Mesenchymal stem cell (in vitro differentiated cells and primary cell): Measurements from ENCODE around the gene VEGFA.

ENCODE experiments used
- DNase-seq: peaks from one replicate; pipeline ENCODE4 v3.0.0-alpha.2; 2013
- H2AFZ ChIP-seq: one replicate; pipeline ENCODE4 v1.6.1; 2013; ENCODE audit warnings: low read depth, mild to moderate bottlenecking, control low read depth, inconsistent platforms, low read length, moderate library complexity
- H2AK5ac ChIP-seq: 2 replicates; pipeline ENCODE4 v1.6.1; 2013; ENCODE audit warnings: low read length, moderate library complexity, mild to moderate bottlenecking, inconsistent platforms; ENCODE audit not compliant: severe bottlenecking
- H2BK120ac ChIP-seq: one replicate; pipeline ENCODE4 v1.6.1; 2013; ENCODE audit warnings: low read depth, mild to moderate bottlenecking, inconsistent platforms, low read length, moderate library complexity
- H2BK12ac ChIP-seq, 2 experiments: one replicate each; pipeline ENCODE4 v1.6.1; 2013; ENCODE audit warnings: inconsistent platforms in 2 of 2, low read length in 2 of 2, mild to moderate bottlenecking in 2 of 2, moderate library complexity in 2 of 2, control low read depth in 1 of 2
- H2BK15ac ChIP-seq: one replicate; pipeline ENCODE4 v1.6.1; 2013; ENCODE audit warnings: mild to moderate bottlenecking, low read depth, inconsistent platforms; ENCODE audit not compliant: poor library complexity, severe bottlenecking
- H2BK5ac ChIP-seq: 2 replicates; pipeline ENCODE4 v1.6.1; 2013; ENCODE audit warnings: low read depth, mild to moderate bottlenecking, low read length, control low read depth, inconsistent platforms; ENCODE audit not compliant: poor library complexity, severe bottlenecking
- H3K14ac ChIP-seq, 2 experiments: one replicate each; pipeline ENCODE4 v1.6.1; 2013; ENCODE audit warnings: inconsistent platforms in 2 of 2, low read length in 2 of 2, control low read depth in 1 of 2, mild to moderate bottlenecking in 1 of 2, moderate library complexity in 1 of 2
- H3K18ac ChIP-seq, 2 experiments: one replicate each; pipeline ENCODE4 v1.6.1; 2013; ENCODE audit warnings: inconsistent platforms in 2 of 2, low read length in 2 of 2, control low read depth in 1 of 2, low read depth in 1 of 2, mild to moderate bottlenecking in 1 of 2
- H3K23ac ChIP-seq, 2 experiments: one replicate each; pipeline ENCODE4 v1.6.1; 2013; ENCODE audit warnings: inconsistent platforms in 2 of 2, low read length in 2 of 2, mild to moderate bottlenecking in 2 of 2, moderate library complexity in 2 of 2, control low read depth in 1 of 2
- H3K27ac ChIP-seq: 2 replicates; pipeline ENCODE4 v1.5.1; 2013; ENCODE audit warnings: mild to moderate bottlenecking, moderate library complexity, low read length, control low read depth, inconsistent platforms; ENCODE audit not compliant: poor library complexity, severe bottlenecking
- H3K27me3 ChIP-seq, 2 experiments: 2 replicates each; pipeline versions ENCODE4 v1.6.1 to v1.7.0; 2013; ENCODE audit warnings: low read length in 2 of 2, mild to moderate bottlenecking in 2 of 2, moderate library complexity in 2 of 2, control low read depth in 1 of 2, inconsistent platforms in 1 of 2; ENCODE audit not compliant: control insufficient read depth in 1 of 2, insufficient read depth in 1 of 2
- H3K36me3 ChIP-seq, 2 experiments: 2 replicates each; pipeline versions ENCODE4 v1.6.1 to v1.7.0; 2013; ENCODE audit warnings: low read length in 2 of 2, control low read depth in 1 of 2, inconsistent platforms in 1 of 2, low read depth in 1 of 2, mild to moderate bottlenecking in 1 of 2; ENCODE audit not compliant: insufficient read depth in 2 of 2, control insufficient read depth in 1 of 2
- H3K4ac ChIP-seq, 2 experiments: one replicate each; pipeline ENCODE4 v1.6.1; 2013; ENCODE audit warnings: inconsistent platforms in 2 of 2, low read length in 2 of 2, mild to moderate bottlenecking in 2 of 2, moderate library complexity in 2 of 2, control low read depth in 1 of 2, low read depth in 1 of 2
- H3K4me1 ChIP-seq: 2 replicates; pipeline ENCODE4 v1.6.1; 2013; ENCODE audit warnings: low read depth, low read length, control low read depth; ENCODE audit not compliant: control insufficient read depth, insufficient read depth
- H3K4me2 ChIP-seq: 2 replicates; pipeline ENCODE4 v1.6.1; 2013; ENCODE audit warnings: low read length, mild to moderate bottlenecking, inconsistent platforms; ENCODE audit not compliant: poor library complexity, severe bottlenecking
- H3K4me3 ChIP-seq, 2 experiments: 2 replicates each; pipeline versions ENCODE4 v1.5.1 to v1.7.0; 2013; ENCODE audit warnings: low read length in 2 of 2, mild to moderate bottlenecking in 2 of 2, control low read depth in 1 of 2, low read depth in 1 of 2; ENCODE audit not compliant: insufficient read depth in 1 of 2
- H3K79me1 ChIP-seq: replicated peaks from 2 replicates; pipeline ENCODE4 v1.6.1; 2013; ENCODE audit warnings: mild to moderate bottlenecking, control low read depth, low read length, inconsistent platforms; ENCODE audit not compliant: poor library complexity, severe bottlenecking
- H3K9ac ChIP-seq: 2 replicates; pipeline ENCODE4 v1.7.0; 2013; ENCODE audit warnings: mild to moderate bottlenecking, low read length, moderate library complexity
- H3K9me3 ChIP-seq: 2 replicates; pipeline ENCODE4 v1.7.0; 2013; ENCODE audit warnings: mild to moderate bottlenecking, low read length; ENCODE audit not compliant: control insufficient read depth
- H4K8ac ChIP-seq: one replicate; pipeline ENCODE4 v1.6.1; 2013; ENCODE audit warnings: inconsistent platforms, mild to moderate bottlenecking, low read length, moderate library complexity
- H4K91ac ChIP-seq: one replicate; pipeline ENCODE4 v1.6.1; 2013; ENCODE audit warnings: mild to moderate bottlenecking, low read length, inconsistent platforms
- WGBS: methylation state at CpG from one replicate; pipeline ENCODE4 v1.1.7; 2013; ENCODE audit warnings: mixed read lengths; 5-methylcytosine and 5-hydroxymethylcytosine counted together

VEGFA gene

DNA sequence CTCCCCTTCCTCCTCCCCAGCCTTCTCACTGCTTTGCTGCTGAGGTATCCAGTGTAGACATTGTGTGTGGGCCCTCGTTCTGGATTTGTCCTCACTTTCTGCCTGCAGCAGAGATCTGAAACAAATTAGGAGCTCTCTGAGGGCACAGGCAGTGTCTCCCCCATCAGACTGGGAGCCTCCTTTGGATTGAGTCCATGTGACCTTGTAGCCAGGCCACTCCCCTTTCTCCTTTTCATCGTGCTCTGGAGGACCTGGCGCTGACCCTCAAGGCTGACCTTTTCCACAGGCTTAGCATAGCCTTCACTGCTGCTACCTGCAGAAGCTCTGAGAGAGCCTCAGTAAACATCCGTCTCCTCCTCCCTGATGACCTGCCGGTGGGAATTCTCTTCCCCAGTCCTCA, 26.2 kb downstream of the VEGFA start:
- Histone ChIP-seq H2BK12ac (peak overlapping the region in 1 of 2 experiments; percentile 15), H3K4me2 (no peak overlapping the region)
- WGBS = 90% methylated on average over 5 of the region's 5 CpGs

DNA sequence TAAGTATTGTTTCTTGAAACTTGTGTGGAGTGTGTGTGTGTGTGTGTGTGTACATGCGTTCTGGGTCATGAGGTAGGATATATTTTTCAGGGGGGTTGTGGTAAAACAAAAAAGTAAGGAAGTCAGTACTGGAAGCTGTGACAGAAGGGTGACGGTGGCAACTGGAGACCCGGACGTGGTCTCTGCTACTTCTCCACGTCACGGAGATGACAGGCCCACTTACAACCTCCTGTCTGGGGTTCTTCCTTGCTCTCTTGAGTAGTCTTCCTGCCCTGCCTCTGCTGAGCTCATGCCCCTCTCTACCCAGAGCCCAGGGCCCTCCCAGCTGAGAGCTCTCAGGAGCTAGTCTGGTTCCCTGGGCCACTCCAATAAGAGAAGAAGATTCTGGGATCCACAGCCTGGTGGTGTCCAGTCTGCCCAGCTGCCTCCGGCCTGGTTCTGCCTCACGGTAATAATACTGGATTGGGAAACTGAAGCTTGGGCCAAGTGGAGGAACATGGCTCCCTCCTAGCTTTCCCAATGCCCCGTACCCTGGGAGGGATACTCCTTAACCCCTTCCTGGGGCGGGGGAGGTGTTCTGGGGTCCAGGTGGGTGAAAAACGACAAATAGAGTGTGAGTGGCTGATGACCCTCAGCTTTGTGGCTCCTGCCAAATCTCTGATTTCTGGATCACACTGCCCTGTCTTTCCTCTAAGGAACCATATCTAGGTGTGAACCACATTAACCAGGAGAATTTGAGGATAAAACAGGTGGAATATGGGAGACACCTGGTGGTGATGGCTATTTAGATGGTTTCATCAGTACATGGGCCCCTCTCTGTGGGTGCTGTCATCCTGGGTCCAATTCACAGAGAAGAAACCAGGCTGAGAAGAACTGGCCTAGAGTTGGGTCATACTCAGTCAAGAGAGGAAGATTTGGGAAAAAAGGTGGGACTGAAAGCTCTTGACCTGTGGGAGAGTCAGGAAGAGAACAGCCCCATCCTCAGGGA, 27.2 kb downstream of the VEGFA start:
- Histone ChIP-seq H3K9ac (no peak overlapping the region), H2AFZ (no peak overlapping the region), H3K4me2 (no peak overlapping the region), H3K23ac (no peak overlapping the region), H4K91ac (peak overlapping the region; percentile 55), H3K4me3 (no peak overlapping the region), H3K9me3 (no peaks in the 10 kb centered on the region), H4K8ac (peak overlapping the region; percentile 7), H3K18ac (no peak overlapping the region), H2BK120ac (peak overlapping the region; percentile 12), H3K4me1 (peaks cover 11% of the 10 kb centered on the region), H2BK15ac (peak overlapping the region; percentile 6), H3K14ac (peak overlapping the region in 1 of 2 experiments; percentile 96), H3K27me3 (no peaks in the 10 kb centered on the region), H2BK12ac (peak overlapping the region in 1 of 2 experiments; percentile 93), H3K4ac (peak overlapping the region; percentile 12 to 51), H2AK5ac (no peak overlapping the region), H3K27ac (no peak overlapping the region), H3K79me1 (no peaks in the 10 kb centered on the region), H3K36me3 (no peaks in the 10 kb centered on the region), H2BK5ac (no peak overlapping the region)
- WGBS = 90% methylated on average over 11 of the region's 11 CpGs
- DNase-seq = no peak

More for the DNA sequence above, 26.2 kb downstream of the VEGFA start:
- Histone ChIP-seq H4K91ac (peak overlapping the region; percentile 28), H2BK5ac (no peak overlapping the region), H2BK120ac (no peak overlapping the region), H3K36me3 (no peaks in the 10 kb centered on the region), H3K4ac (no peak overlapping the region), H3K27me3 (no peaks in the 10 kb centered on the region), H3K14ac (no peak overlapping the region), H3K4me1 (peaks cover 11% of the 10 kb centered on the region), H3K18ac (no peak overlapping the region), H2BK15ac (no peak overlapping the region), H3K23ac (no peak overlapping the region), H3K79me1 (no peaks in the 10 kb centered on the region), H4K8ac (no peak overlapping the region), H3K9me3 (no peaks in the 10 kb centered on the region), H3K4me3 (no peak overlapping the region), H3K27ac (no peak overlapping the region), H2AK5ac (no peak overlapping the region), H2AFZ (no peak overlapping the region), H3K9ac (no peak overlapping the region)
- DNase-seq = no peak

DNA sequence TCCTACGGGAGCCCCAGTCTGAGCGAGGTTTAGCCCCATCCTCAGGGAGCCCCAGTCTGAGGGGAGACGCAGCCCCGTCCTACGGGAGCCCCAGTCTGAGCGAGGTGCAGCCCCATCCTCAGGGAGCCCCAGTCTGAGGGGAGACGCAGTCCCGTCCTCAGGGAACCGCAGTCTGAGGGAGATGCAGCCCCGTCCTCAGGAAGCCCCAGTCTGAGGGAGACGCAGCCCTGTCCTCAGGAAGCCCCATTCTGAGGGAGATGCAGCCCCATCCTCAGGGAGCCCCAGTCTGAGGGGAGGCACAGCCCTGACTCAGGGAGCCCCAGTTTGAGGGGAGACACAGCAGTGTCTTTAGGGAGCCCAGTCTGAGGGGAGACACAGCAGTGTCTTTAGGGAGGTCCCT, 27.9 kb downstream of the VEGFA start:
- Histone ChIP-seq H4K91ac (peak overlapping the region; percentile 55), H3K18ac (peak overlapping the region; percentile 35 to 89), H3K4me2 (no peak overlapping the region), H2BK120ac (peak overlapping the region; percentile 35), H2AK5ac (no peak overlapping the region), H2AFZ (no peak overlapping the region), H3K9me3 (no peaks in the 10 kb centered on the region), H2BK15ac (peak overlapping the region; percentile 71), H3K4me1 (peaks cover 11% of the 10 kb centered on the region), H3K9ac (no peak overlapping the region), H3K14ac (peak overlapping the region in 1 of 2 experiments; percentile 96), H2BK12ac (peak overlapping the region in 1 of 2 experiments; percentile 93), H3K79me1 (no peaks in the 10 kb centered on the region), H3K4me3 (no peak overlapping the region), H3K36me3 (no peaks in the 10 kb centered on the region), H3K4ac (peak overlapping the region; percentile 32 to 36), H3K23ac (no peak overlapping the region), H2BK5ac (no peak overlapping the region), H3K27me3 (no peaks in the 10 kb centered on the region), H4K8ac (peak overlapping the region; percentile 14), H3K27ac (no peak overlapping the region)
- no peak for DNase-seq
- WGBS = 93% methylated on average over 11 of the region's 11 CpGs

DNA sequence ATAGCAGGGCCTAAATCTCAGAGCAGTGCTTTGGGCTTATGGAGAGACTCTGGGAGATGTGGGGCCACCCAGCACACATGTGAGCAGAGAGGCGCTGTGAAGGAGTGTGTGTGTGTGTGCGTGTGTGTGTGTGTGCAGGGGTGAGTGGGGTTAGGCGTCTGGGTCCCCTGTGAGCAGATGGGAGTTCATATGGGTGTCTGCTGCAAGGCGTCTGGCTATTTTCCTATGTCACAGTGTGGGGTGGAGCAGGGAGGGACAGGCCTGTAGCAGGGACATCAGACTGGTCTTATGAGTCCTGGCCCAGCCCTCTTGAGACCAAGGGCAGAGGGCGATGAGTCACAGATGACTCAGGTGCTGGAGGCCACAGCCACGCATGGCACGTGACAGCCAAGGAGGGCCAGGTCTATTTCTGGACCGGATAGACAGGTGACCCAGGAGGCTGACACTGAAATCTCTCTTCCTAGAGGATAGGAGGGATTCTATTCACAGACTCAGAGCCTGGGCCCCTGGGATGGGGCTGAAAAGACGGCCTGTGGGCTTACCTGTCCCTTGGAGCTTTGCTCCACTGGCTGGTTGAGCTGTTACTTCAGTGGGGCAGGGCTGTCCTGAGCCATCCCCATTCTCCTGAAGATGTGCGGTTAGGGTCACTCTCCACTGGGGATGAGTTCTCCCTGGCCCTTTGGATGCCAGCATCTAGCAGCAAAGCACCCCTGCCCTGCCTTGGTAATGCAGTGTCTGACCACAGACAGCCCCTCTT, 28.9 kb downstream of the VEGFA start:
- Histone ChIP-seq H3K18ac (peak overlapping the region; percentile 2 to 95), H3K4me2 (no peak overlapping the region), H2AFZ (no peak overlapping the region), H2BK120ac (no peak overlapping the region), H4K91ac (peak overlapping the region; percentile 62), H2BK12ac (peak overlapping the region; percentile 34 to 79), H2AK5ac (no peak overlapping the region), H2BK15ac (peak overlapping the region; percentile 39), H3K36me3 (no peaks in the 10 kb centered on the region), H3K4me3 (no peak overlapping the region), H3K79me1 (no peaks in the 10 kb centered on the region), H4K8ac (peak overlapping the region; percentile 20), H3K9me3 (no peaks in the 10 kb centered on the region), H3K27ac (no peak overlapping the region), H3K27me3 (no peaks in the 10 kb centered on the region), H3K23ac (no peak overlapping the region), H3K14ac (peak overlapping the region in 1 of 2 experiments; percentile 35), H3K4me1 (peaks cover 11% of the 10 kb centered on the region), H2BK5ac (no peak overlapping the region), H3K4ac (peak overlapping the region; percentile 70 to 82), H3K9ac (peak overlapping the region; percentile 32)
- WGBS = 31% methylated on average over 10 of the region's 10 CpGs
- DNase-seq = peak; percentile 94
